ENCODE measurements around the gene TMEM123.

DNA sequence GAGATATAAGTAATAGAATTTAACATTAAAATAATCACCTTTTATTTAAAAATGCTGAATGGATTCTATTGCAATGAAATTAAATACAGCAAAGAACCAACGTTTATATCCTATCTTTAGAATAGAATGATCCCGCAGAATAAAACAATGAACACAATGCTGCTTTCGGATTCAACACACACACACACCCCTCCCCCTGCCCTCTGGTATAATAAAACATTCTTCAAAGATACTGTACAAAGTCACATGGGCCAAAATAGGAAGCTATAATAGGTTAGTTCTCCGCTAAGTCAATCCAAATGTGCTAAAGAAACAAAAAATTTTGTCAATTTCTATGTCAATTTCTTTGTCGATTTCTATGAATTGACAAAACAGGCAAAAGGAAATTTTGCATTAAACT lies 47.1 kb downstream of the TMEM123 start:
- no peak for TF ChIP-seq CTCF (IDR thresholded peaks at IDR 0.05; ENCODE audit: borderline replicate concordance, extremely low read depth, low read length, poor library complexity, severe bottlenecking)
- no peak for TF ChIP-seq EZH2 (IDR thresholded peaks at IDR 0.05; ENCODE audit: borderline replicate concordance, low read depth, low read length, severe bottlenecking)

Data from DND-41 (cell line).